ENCODE data around the gene ENOSF1. TPM values are rescaled to one million over a fixed set of nuclear protein-coding genes. Genes with fewer than 3 reads are reported as not detected.

The ENOSF1 gene
- total RNA-seq, 2 experiments from 2014 or later, result 67.2 to 70.3 TPM

GRCh38 chr18:647304-647703 lies 65.1 kb downstream of the ENOSF1 start:
- Mint-ChIP-seq H3K4me3 (no peak overlapping the region), H3K36me3 (ENCODE audit: low read depth) (peaks cover 4% of the 10 kb centered on the region), H3K27me3 (peaks cover 21% of the 10 kb centered on the region), H3K27ac (no peak overlapping the region), H3K9me3 (no peaks in the 10 kb centered on the region), H3K4me1 (peaks cover 21% of the 10 kb centered on the region)
- ChIA-PET CTCF (no interaction called here), POLR2A (interaction anchor here (0.5 kb wide), 1 partner anchor 38 kb away, joined by 3 read pairs; no protein-coding TSS in a partner anchor)
- no peak for DNase-seq

- H3K9me3 Mint-ChIP-seq, result no peaks in the 10 kb centered on the region
- ChIA-PET POLR2A (no interaction called here), CTCF (interaction anchor here (1.3 to 2.2 kb wide), 2 partner anchors 16 to 20 kb away, joined by 3 to 6 read pairs; no protein-coding TSS in a partner anchor)
- no peak for DNase-seq
- no peaks in the 10 kb centered on the region for H3K36me3 Mint-ChIP-seq (ENCODE audit: low read depth)
- no peak overlapping the region for H3K27ac Mint-ChIP-seq
- H3K4me3 Mint-ChIP-seq, result no peak overlapping the region
- peaks cover 2% of the 10 kb centered on the region for H3K4me1 Mint-ChIP-seq
- H3K27me3 Mint-ChIP-seq, result peaks cover 28% of the 10 kb centered on the region
Measured at GRCh38 chr18:644395-645004, 67.9 kb downstream of the ENOSF1 start.

GRCh38 chr18:641224-641623 lies 71.2 kb downstream of the ENOSF1 start:
- Mint-ChIP-seq H3K4me1 (no peaks in the 10 kb centered on the region), H3K9me3 (no peaks in the 10 kb centered on the region), H3K27me3 (peaks cover 28% of the 10 kb centered on the region), H3K27ac (no peak overlapping the region), H3K36me3 (ENCODE audit: low read depth) (no peaks in the 10 kb centered on the region), H3K4me3 (no peak overlapping the region)
- ChIA-PET POLR2A (no interaction called here), CTCF (interaction anchor here (1.1 kb wide), 1 partner anchor 9 kb away, joined by 4 read pairs; no protein-coding TSS in a partner anchor)
- DNase-seq, result no peak

- POLR2A ChIA-PET, result no interaction called here
- no peak for DNase-seq
- H3K27ac Mint-ChIP-seq, result no peak overlapping the region
- CTCF ChIA-PET, result interaction anchor here (1.3 kb wide), 1 partner anchor 204 kb away, joined by 3 read pairs; no protein-coding TSS in a partner anchor
- peaks cover 3% of the 10 kb centered on the region for H3K27me3 Mint-ChIP-seq
- H3K4me3 Mint-ChIP-seq, result no peak overlapping the region
- H3K9me3 Mint-ChIP-seq, result no peaks in the 10 kb centered on the region
- H3K4me1 Mint-ChIP-seq, result no peaks in the 10 kb centered on the region
- no peaks in the 10 kb centered on the region for H3K36me3 Mint-ChIP-seq (ENCODE audit: low read depth)
Measured at GRCh38 chr18:635171-635570, 77.3 kb downstream of the ENOSF1 start.

- H3K9me3 Mint-ChIP-seq, result no peaks in the 10 kb centered on the region
- ChIA-PET CTCF (interaction anchor here (1.3 kb wide), 1 partner anchor 204 kb away, joined by 3 read pairs; no protein-coding TSS in a partner anchor), POLR2A (no interaction called here)
- H3K27ac Mint-ChIP-seq, result no peak overlapping the region
- H3K27me3 Mint-ChIP-seq, result peaks cover 5% of the 10 kb centered on the region
- H3K36me3 Mint-ChIP-seq (ENCODE audit: low read depth), result no peaks in the 10 kb centered on the region
- no peaks in the 10 kb centered on the region for H3K4me1 Mint-ChIP-seq
- H3K4me3 Mint-ChIP-seq, result no peak overlapping the region
- DNase-seq, result no peak
Measured at GRCh38 chr18:634551-635045, 77.8 kb downstream of the ENOSF1 start.

- Mint-ChIP-seq H3K4me3 (no peak overlapping the region), H3K27ac (no peak overlapping the region), H3K9me3 (no peaks in the 10 kb centered on the region), H3K27me3 (peaks cover 9% of the 10 kb centered on the region), H3K4me1 (no peaks in the 10 kb centered on the region), H3K36me3 (ENCODE audit: low read depth) (no peaks in the 10 kb centered on the region)
- no peak for DNase-seq
- ChIA-PET CTCF (interaction anchor here (0.9 to 1.4 kb wide), 3 partner anchors 10 to 208 kb away, joined by 3 to 4 read pairs (median 3); partner anchors contain the start of gene ENOSF1), POLR2A (no interaction called here)
Measured at GRCh38 chr18:631560-631959, 80.9 kb downstream of the ENOSF1 start.

GRCh38 chr18:629269-630150 lies 82.9 kb downstream of the ENOSF1 start:
- Mint-ChIP-seq H3K36me3 (ENCODE audit: low read depth) (no peaks in the 10 kb centered on the region), H3K4me1 (no peaks in the 10 kb centered on the region), H3K27me3 (peaks cover 15% of the 10 kb centered on the region), H3K9me3 (no peaks in the 10 kb centered on the region), H3K27ac (peak overlapping the region; percentile 50), H3K4me3 (no peak overlapping the region)
- ChIA-PET POLR2A (no interaction called here), CTCF (no interaction called here)
- no peak for DNase-seq

GRCh38 chr18:627231-627630 lies 85.2 kb downstream of the ENOSF1 start:
- no peaks in the 10 kb centered on the region for H3K4me1 Mint-ChIP-seq
- peaks cover 16% of the 10 kb centered on the region for H3K27me3 Mint-ChIP-seq
- no peaks in the 10 kb centered on the region for H3K36me3 Mint-ChIP-seq (ENCODE audit: low read depth)
- H3K9me3 Mint-ChIP-seq, result no peaks in the 10 kb centered on the region
- no peak overlapping the region for H3K4me3 Mint-ChIP-seq
- H3K27ac Mint-ChIP-seq, result no peak overlapping the region
- CTCF ChIA-PET, result interaction anchor here (0.7 kb wide), 1 partner anchor 8 kb away, joined by 3 read pairs; no protein-coding TSS in a partner anchor
- POLR2A ChIA-PET, result no interaction called here
- no peak for DNase-seq

- DNase-seq, result peak; percentile 78
- CTCF ChIA-PET, result interaction anchor here (0.5 to 2.1 kb wide), 17 partner anchors 9 to 478 kb away, joined by 3 to 9 read pairs (median 3); no protein-coding TSS in a partner anchor
- Mint-ChIP-seq H3K4me3 (no peak overlapping the region), H3K9me3 (no peaks in the 10 kb centered on the region), H3K27ac (no peak overlapping the region), H3K27me3 (peaks cover 18% of the 10 kb centered on the region), H3K4me1 (no peaks in the 10 kb centered on the region), H3K36me3 (ENCODE audit: low read depth) (no peaks in the 10 kb centered on the region)
- POLR2A ChIA-PET, result no interaction called here
Measured at GRCh38 chr18:623761-624620, 88.4 kb downstream of the ENOSF1 start.

GRCh38 chr18:622289-622688 lies 90.1 kb downstream of the ENOSF1 start:
- Mint-ChIP-seq H3K9me3 (no peaks in the 10 kb centered on the region), H3K36me3 (ENCODE audit: low read depth) (no peaks in the 10 kb centered on the region), H3K4me3 (no peak overlapping the region), H3K27me3 (peaks cover 21% of the 10 kb centered on the region), H3K27ac (no peak overlapping the region), H3K4me1 (no peaks in the 10 kb centered on the region)
- ChIA-PET POLR2A (no interaction called here), CTCF (no interaction called here)
- no peak for DNase-seq

GRCh38 chr18:621291-622043 lies 91.0 kb downstream of the ENOSF1 start:
- Mint-ChIP-seq H3K27ac (no peak overlapping the region), H3K4me1 (no peaks in the 10 kb centered on the region), H3K4me3 (no peak overlapping the region), H3K36me3 (ENCODE audit: low read depth) (no peaks in the 10 kb centered on the region), H3K9me3 (no peaks in the 10 kb centered on the region), H3K27me3 (peaks cover 19% of the 10 kb centered on the region)
- DNase-seq, result no peak
- ChIA-PET POLR2A (no interaction called here), CTCF (no interaction called here)
